Measurements from ENCODE around the gene F8. TPM values are rescaled to one million over a fixed set of nuclear protein-coding genes. Genes with fewer than 3 reads are reported as not detected.
"Not testable (repeated sequence)": the region's sequence is repeated elsewhere in the genome, so short reads cannot be mapped to it uniquely, and the experiment has no call there.

F8 gene
- total and polyA plus RNA-seq, 2 experiments from 2014 or later, result 4.5 to 7.5 TPM

DNA sequence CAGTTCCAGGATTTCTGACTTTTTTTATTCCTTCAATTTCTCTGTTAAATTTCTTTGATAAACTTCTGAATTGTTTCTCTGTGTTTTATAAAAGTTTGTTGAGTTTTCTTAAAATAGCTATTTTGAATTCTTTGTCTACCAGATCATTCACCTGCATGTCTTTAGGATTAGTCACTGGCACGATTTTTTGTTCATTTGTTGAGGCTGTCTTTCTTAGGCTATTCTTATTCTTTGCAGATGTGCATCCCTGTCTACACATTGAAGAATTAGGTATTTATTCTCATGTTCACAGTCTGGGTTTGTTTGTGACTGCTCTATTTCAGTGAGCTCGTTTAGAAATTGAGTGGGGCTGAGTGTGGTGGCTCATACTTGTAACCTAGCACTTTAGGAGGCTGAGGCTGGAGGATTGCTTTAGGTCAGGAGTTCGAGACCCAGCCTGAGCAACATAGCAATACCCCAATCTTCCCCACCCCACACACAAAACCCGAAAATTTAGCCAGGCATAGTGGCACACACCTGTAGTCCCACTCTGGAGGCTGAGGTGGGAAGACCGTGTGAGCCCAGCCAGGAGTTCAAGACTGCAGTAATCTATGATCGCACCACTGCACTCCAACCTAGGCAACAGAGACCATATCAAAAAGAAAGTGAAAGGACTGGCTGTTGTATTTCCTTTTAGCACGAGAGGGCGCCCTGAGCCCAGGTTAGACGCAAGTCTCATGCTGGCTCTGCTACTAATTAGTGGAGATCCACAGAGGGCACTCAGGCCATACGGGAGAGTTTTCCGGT, 42.0 kb downstream of the F8 start:
- TF ChIP-seq, protein P1, sequence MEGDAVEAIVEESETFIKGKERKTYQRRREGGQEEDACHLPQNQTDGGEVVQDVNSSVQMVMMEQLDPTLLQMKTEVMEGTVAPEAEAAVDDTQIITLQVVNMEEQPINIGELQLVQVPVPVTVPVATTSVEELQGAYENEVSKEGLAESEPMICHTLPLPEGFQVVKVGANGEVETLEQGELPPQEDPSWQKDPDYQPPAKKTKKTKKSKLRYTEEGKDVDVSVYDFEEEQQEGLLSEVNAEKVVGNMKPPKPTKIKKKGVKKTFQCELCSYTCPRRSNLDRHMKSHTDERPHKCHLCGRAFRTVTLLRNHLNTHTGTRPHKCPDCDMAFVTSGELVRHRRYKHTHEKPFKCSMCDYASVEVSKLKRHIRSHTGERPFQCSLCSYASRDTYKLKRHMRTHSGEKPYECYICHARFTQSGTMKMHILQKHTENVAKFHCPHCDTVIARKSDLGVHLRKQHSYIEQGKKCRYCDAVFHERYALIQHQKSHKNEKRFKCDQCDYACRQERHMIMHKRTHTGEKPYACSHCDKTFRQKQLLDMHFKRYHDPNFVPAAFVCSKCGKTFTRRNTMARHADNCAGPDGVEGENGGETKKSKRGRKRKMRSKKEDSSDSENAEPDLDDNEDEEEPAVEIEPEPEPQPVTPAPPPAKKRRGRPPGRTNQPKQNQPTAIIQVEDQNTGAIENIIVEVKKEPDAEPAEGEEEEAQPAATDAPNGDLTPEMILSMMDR (IDR thresholded peaks at IDR 0.05; ENCODE audit: low read depth, low read length), result peak; percentile 61
- H3K9me3 ChIP-seq (ENCODE audit: low read depth), result no peaks in the 10 kb centered on the region
- no peaks in the 10 kb centered on the region for H3K36me3 ChIP-seq
- no peak overlapping the region for H3K27ac ChIP-seq
- no peak overlapping the region for H3K4me3 ChIP-seq
- H3K4me1 ChIP-seq (ENCODE audit: low read depth), result no peaks in the 10 kb centered on the region
- H3K27me3 ChIP-seq, result no peaks in the 10 kb centered on the region
- peak; percentile 66 to 74 for DNase-seq (ENCODE audit: low read depth in 1 of 2, low spot score in 1 of 2)

- no peak for DNase-seq (ENCODE audit: low read depth in 1 of 2, low spot score in 1 of 2)
- Histone ChIP-seq H3K9me3 (ENCODE audit: low read depth) (no peaks in the 10 kb centered on the region), H3K36me3 (no peaks in the 10 kb centered on the region), H3K27me3 (no peaks in the 10 kb centered on the region), H3K4me1 (ENCODE audit: low read depth) (no peaks in the 10 kb centered on the region), H3K27ac (no peak overlapping the region), H3K4me3 (no peak overlapping the region)
- TF ChIP-seq, protein P1 (IDR thresholded peaks at IDR 0.05; ENCODE audit: low read depth, low read length), result no peak
Observed at GRCh38 chrX:154979629-154980028, 42.9 kb downstream of the F8 start.

- no peaks in the 10 kb centered on the region for H3K27me3 ChIP-seq
- no peaks in the 10 kb centered on the region for H3K4me1 ChIP-seq (ENCODE audit: low read depth)
- TF ChIP-seq, protein P1 (IDR thresholded peaks at IDR 0.05; ENCODE audit: low read depth, low read length), result no peak
- no peaks in the 10 kb centered on the region for H3K36me3 ChIP-seq
- no peak overlapping the region for H3K4me3 ChIP-seq
- H3K9me3 ChIP-seq (ENCODE audit: low read depth), result no peaks in the 10 kb centered on the region
- DNase-seq (ENCODE audit: low read depth in 1 of 2, low spot score in 1 of 2), result no peak
- H3K27ac ChIP-seq, result no peak overlapping the region
Observed at GRCh38 chrX:154968353-154968752, 54.2 kb downstream of the F8 start.

DNA sequence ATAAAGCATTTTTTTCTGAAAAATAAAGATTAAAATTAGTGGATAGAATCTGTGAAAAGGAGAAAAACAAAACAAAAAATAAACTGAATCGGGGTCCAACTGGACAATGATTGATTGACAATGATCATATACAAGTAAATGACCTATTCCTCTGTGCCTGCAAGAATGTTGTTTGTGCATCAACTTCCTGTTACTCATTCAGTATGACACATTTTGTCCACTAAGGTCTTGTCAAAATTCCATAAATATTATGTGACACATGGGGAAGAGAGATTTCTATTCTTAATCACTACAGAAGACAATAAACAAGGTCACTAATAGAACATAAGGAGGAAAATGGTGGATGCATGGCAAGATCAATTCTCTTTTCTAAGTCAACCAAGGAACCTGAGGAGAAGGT, 54.9 kb downstream of the F8 start:
- H3K36me3 ChIP-seq, result no peaks in the 10 kb centered on the region
- no peaks in the 10 kb centered on the region for H3K27me3 ChIP-seq
- H3K27ac ChIP-seq, result no peak overlapping the region
- no peak for DNase-seq (ENCODE audit: low read depth in 1 of 2, low spot score in 1 of 2)
- no peak overlapping the region for H3K4me3 ChIP-seq
- no peaks in the 10 kb centered on the region for H3K9me3 ChIP-seq (ENCODE audit: low read depth)
- no peaks in the 10 kb centered on the region for H3K4me1 ChIP-seq (ENCODE audit: low read depth)
- TF ChIP-seq, protein P1 (IDR thresholded peaks at IDR 0.05; ENCODE audit: low read depth, low read length), result no peak

GRCh38 chrX:154961947-154962346, 60.6 kb downstream of the F8 start:
- Histone ChIP-seq H3K36me3 (no peaks in the 10 kb centered on the region), H3K9me3 (ENCODE audit: low read depth) (no peaks in the 10 kb centered on the region), H3K4me1 (ENCODE audit: low read depth) (no peaks in the 10 kb centered on the region), H3K27ac (no peak overlapping the region), H3K4me3 (no peak overlapping the region), H3K27me3 (no peaks in the 10 kb centered on the region)
- DNase-seq (ENCODE audit: low read depth in 1 of 2, low spot score in 1 of 2), result no peak
- TF ChIP-seq, protein P1 (IDR thresholded peaks at IDR 0.05; ENCODE audit: low read depth, low read length), result no peak

DNA sequence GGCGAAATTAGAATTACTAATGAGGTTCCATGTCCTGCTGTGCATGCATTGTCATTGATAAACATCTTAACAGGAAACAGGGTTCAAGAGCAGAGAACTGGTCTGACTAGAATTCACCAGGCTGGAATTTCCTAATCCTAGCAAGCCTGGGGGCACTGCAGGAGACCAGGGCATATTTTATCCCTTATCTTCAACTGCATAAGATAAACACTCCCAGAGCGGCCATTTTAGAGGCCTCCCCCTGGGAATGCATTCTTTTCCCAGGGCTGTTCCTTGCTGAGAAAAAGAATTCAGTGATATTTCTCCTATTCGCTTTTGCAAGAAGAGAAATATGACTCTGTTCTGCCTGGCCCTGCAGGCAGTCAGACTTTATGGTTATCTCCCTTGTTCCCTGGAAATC, 66.7 kb downstream of the F8 start:
- not testable (repeated sequence) for H3K4me1 ChIP-seq (ENCODE audit: low read depth); H3K4me3 ChIP-seq; DNase-seq (ENCODE audit: low read depth in 1 of 2, low spot score in 1 of 2); H3K27ac ChIP-seq; H3K9me3 ChIP-seq (ENCODE audit: low read depth); H3K36me3 ChIP-seq; H3K27me3 ChIP-seq

GRCh38 chrX:154939265-154939664, 83.3 kb downstream of the F8 start:
- H3K27me3 ChIP-seq; DNase-seq (ENCODE audit: low read depth in 1 of 2, low spot score in 1 of 2); H3K36me3 ChIP-seq; H3K9me3 ChIP-seq (ENCODE audit: low read depth); H3K27ac ChIP-seq; H3K4me1 ChIP-seq (ENCODE audit: low read depth); H3K4me3 ChIP-seq: not testable (repeated sequence)

DNA sequence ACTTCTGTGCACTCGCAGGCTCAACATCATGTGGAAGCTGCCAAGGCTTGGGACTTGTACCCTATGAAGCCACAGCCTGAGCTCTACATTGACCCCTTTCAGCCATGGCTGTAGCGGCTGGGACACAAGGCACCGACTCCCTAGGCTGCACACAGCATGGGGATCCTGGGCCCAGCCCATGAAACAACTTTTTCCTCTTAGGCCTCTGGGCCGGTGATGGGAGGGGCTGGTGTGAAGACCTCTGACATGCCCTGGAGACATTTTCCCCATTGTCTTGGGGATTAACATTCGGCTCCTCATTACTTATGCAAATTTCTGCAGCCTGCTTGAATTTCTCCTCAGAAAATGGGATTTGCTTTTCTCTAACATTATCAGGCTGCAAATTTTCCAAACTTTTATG, 97.8 kb downstream of the F8 start:
- not testable (repeated sequence) for DNase-seq (ENCODE audit: low read depth in 1 of 2, low spot score in 1 of 2); H3K36me3 ChIP-seq; H3K27ac ChIP-seq

More for the DNA sequence above, 97.8 kb downstream of the F8 start:
- not testable (repeated sequence) for H3K4me1 ChIP-seq (ENCODE audit: low read depth); H3K4me3 ChIP-seq; H3K27me3 ChIP-seq; H3K9me3 ChIP-seq (ENCODE audit: low read depth)

Data from cardiac muscle cell (in vitro differentiated cells and primary cell).